Panc1 (cell line): Measurements from ENCODE around the gene ATP1A1. TPM values are rescaled to one million over a fixed set of nuclear protein-coding genes. Genes with fewer than 3 reads are reported as not detected.

Experiments used
- ATAC-seq: fragments of 200-7000 bp; cut with Tn5 transposase; 2 replicates; pipeline ENCODE4 v1.9.1; 2020; ENCODE audit warnings: mild to moderate bottlenecking, moderate library complexity
- BruUV-seq: library from RNA; stranded (reverse); fragments of 400-500 nt; replicated peaks from 2 replicates; lab custom pipeline; 2021; lab: Mats Ljungman, UMichigan
- CTCF ChIA-PET: fragments of 300-600 bp; sonication (Branson Sonifier 250); formaldehyde crosslinking; loops from one replicate; lab custom pipeline; 2022; ENCODE audit warnings: antibody characterized with exemption; lab: Charles Lee
- POLR2A ChIA-PET: fragments of 300-600 bp; sonication (Branson Sonifier 250); formaldehyde crosslinking; loops from one replicate; lab custom pipeline; 2022; ENCODE audit warnings: antibody characterized with exemption; lab: Charles Lee
- DNase-seq: peaks from one replicate; pipeline ENCODE4 v3.0.0-alpha.2; 2010; ENCODE audit warnings: low read depth, low spot score
- H3K27ac ChIP-seq: 2 replicates; pipeline ENCODE4 v1.5.1; 2011; ENCODE audit warnings: mild to moderate bottlenecking, low read length, inconsistent platforms
- H3K27me3 ChIP-seq: fragments of 200-500 bp; sonication (Bioruptor generic); 2 replicates; pipeline ENCODE4 v1.6.0; 2014; ENCODE audit warnings: low read length, inconsistent platforms; ENCODE audit not compliant: control insufficient read depth, insufficient read depth
- H3K36me3 ChIP-seq: fragments of 200-500 bp; sonication (Bioruptor generic); 2 replicates; pipeline ENCODE4 v1.5.1; 2014; ENCODE audit warnings: inconsistent platforms, mild to moderate bottlenecking, low read length, moderate library complexity; ENCODE audit not compliant: control insufficient read depth, insufficient read depth
- H3K4me1 ChIP-seq: 2 replicates; pipeline ENCODE4 v1.5.1; 2011; ENCODE audit warnings: inconsistent platforms, mild to moderate bottlenecking, low read length, moderate library complexity; ENCODE audit not compliant: control insufficient read depth, insufficient read depth
- H3K4me3 ChIP-seq, 2 experiments: 2 replicates each; pipeline ENCODE4 v1.5.1; 2011 to 2012; ENCODE audit warnings: low read depth in 2 of 2, low read length in 2 of 2, mild to moderate bottlenecking in 2 of 2, inconsistent platforms in 1 of 2, moderate library complexity in 1 of 2
- H3K9me3 ChIP-seq: fragments of 200-500 bp; sonication (Bioruptor generic); 2 replicates; pipeline ENCODE4 v1.5.1; 2014; ENCODE audit warnings: low read depth, mild to moderate bottlenecking, inconsistent platforms, low read length, moderate library complexity; ENCODE audit not compliant: control insufficient read depth, insufficient read depth
- POLR2AphosphoS5 ChIP-seq: IDR thresholded peaks from 2 replicates; pipeline ENCODE4 v1.6.1; 2012; ENCODE audit warnings: mild to moderate bottlenecking, low read depth, low read length, moderate library complexity
- REST ChIP-seq, 2 experiments: IDR thresholded peaks; 2 replicates each; pipeline ENCODE4 v1.6.1; 2011 to 2012; ENCODE audit warnings: low read depth in 2 of 2, control low read depth in 1 of 2, low read length in 1 of 2, mild to moderate bottlenecking in 1 of 2, moderate library complexity in 1 of 2; ENCODE audit not compliant: insufficient read depth in 1 of 2
- SIN3A ChIP-seq: IDR thresholded peaks from 2 replicates; pipeline ENCODE4 v1.6.1; 2012; ENCODE audit warnings: low read depth, mild to moderate bottlenecking, low read length, moderate library complexity, borderline replicate concordance; ENCODE audit not compliant: insufficient read depth
- TCF7L2 ChIP-seq: IDR thresholded peaks from 2 replicates; pipeline ENCODE4 v1.6.1; 2011; ENCODE audit warnings: mild to moderate bottlenecking, low read depth, low read length, inconsistent platforms
- in situ Hi-C: cut with HindIII; loops from 2 replicates; pipeline ENCODE4 v1.10.0; 2016; ENCODE audit warnings: low sequenced_read_pairs, low pct_unique_long_range_greater_than_20kb
- intact Hi-C: fragments of 100-400 bp; cut with micrococcal nuclease; formaldehyde crosslinking; loops from one replicate; pipeline ENCODE4 v1.10.0; 2022; ENCODE audit not compliant: unreplicated experiment
- total RNA-seq: library from RNA; stranded (reverse); gene quantifications from one replicate; pipeline ENCODE4 v1.2.1, GENCODE V29; 2021; ENCODE audit not compliant: unreplicated experiment
- TF ChIP-seq, protein P1 (sequence below): fragments of 450-650 bp; IDR thresholded peaks from 2 replicates; pipeline ENCODE4 v1.5.1; 2017; ENCODE audit warnings: mild to moderate bottlenecking

Gene ATP1A1
- total RNA-seq, 1 experiment from 2014 or later: 131 TPM

- no peak for TF ChIP-seq REST (IDR thresholded peaks at IDR 0.05; ENCODE audit: insufficient read depth in 1 of 2, low read depth in 2 of 2, low read length in 1 of 2)
- no peak for TF ChIP-seq SIN3A
- no peak for TF ChIP-seq POLR2AphosphoS5
- TF ChIP-seq, protein P1, sequence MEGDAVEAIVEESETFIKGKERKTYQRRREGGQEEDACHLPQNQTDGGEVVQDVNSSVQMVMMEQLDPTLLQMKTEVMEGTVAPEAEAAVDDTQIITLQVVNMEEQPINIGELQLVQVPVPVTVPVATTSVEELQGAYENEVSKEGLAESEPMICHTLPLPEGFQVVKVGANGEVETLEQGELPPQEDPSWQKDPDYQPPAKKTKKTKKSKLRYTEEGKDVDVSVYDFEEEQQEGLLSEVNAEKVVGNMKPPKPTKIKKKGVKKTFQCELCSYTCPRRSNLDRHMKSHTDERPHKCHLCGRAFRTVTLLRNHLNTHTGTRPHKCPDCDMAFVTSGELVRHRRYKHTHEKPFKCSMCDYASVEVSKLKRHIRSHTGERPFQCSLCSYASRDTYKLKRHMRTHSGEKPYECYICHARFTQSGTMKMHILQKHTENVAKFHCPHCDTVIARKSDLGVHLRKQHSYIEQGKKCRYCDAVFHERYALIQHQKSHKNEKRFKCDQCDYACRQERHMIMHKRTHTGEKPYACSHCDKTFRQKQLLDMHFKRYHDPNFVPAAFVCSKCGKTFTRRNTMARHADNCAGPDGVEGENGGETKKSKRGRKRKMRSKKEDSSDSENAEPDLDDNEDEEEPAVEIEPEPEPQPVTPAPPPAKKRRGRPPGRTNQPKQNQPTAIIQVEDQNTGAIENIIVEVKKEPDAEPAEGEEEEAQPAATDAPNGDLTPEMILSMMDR: no peak
- TF ChIP-seq TCF7L2: no peak
- intact Hi-C loops: no loop called here
- no peak overlapping the region for H3K4me3 ChIP-seq
- no peaks in the 10 kb centered on the region for H3K9me3 ChIP-seq
- ChIA-PET CTCF (no interaction called here), POLR2A (no interaction called here)
- H3K27ac ChIP-seq: no peak overlapping the region
- H3K36me3 ChIP-seq: no peaks in the 10 kb centered on the region
- no peak for ATAC-seq
- no peaks in the 10 kb centered on the region; the same call in 1 of the 2 replicates for H3K27me3 ChIP-seq
- BruUV-seq: no TSS peak
- no peak for DNase-seq
- in situ Hi-C loops: no loop called here
- H3K4me1 ChIP-seq: no peaks in the 10 kb centered on the region
Measured at GRCh38 chr1:116434849-116435248, 61.8 kb downstream of the ATP1A1 start.

- in situ Hi-C loops: no loop called here
- ATAC-seq (no peak), DNase-seq (no peak)
- intact Hi-C loops: no loop called here
- no TSS peak for BruUV-seq
- no peaks in the 10 kb centered on the region; the same call in 1 of the 2 replicates for H3K27me3 ChIP-seq
- H3K4me1 ChIP-seq: no peaks in the 10 kb centered on the region
- no peaks in the 10 kb centered on the region for H3K9me3 ChIP-seq
- no peak overlapping the region for H3K4me3 ChIP-seq
- ChIA-PET CTCF (no interaction called here), POLR2A (no interaction called here)
- no peak for TF ChIP-seq SIN3A
- TF ChIP-seq TCF7L2: no peak
- TF ChIP-seq, protein P1: no peak
- no peak for TF ChIP-seq POLR2AphosphoS5
- no peak for TF ChIP-seq REST (IDR thresholded peaks at IDR 0.05; ENCODE audit: insufficient read depth in 1 of 2, low read depth in 2 of 2, low read length in 1 of 2)
- H3K27ac ChIP-seq: no peak overlapping the region
- no peaks in the 10 kb centered on the region for H3K36me3 ChIP-seq
Measured at GRCh38 chr1:116435806-116436610, 63.0 kb downstream of the ATP1A1 start.
